Activated CD4-positive, CD25-positive, alpha-beta regulatory T cell treated with anti-CD3 and anti-CD28 coated beads, Interleukin-2, amount 50 U/mL, for 72 hours (primary cell): ENCODE results near the gene OR52M1.
"Not testable (repeated sequence)": the region's sequence is repeated elsewhere in the genome, so short reads cannot be mapped to it uniquely, and the experiment has no call there.

Experiments
- DNase-seq: peaks from one replicate; pipeline ENCODE4 v3.0.0; 2021

OR52M1 gene, protein sequence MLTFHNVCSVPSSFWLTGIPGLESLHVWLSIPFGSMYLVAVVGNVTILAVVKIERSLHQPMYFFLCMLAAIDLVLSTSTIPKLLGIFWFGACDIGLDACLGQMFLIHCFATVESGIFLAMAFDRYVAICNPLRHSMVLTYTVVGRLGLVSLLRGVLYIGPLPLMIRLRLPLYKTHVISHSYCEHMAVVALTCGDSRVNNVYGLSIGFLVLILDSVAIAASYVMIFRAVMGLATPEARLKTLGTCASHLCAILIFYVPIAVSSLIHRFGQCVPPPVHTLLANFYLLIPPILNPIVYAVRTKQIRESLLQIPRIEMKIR

DNA sequence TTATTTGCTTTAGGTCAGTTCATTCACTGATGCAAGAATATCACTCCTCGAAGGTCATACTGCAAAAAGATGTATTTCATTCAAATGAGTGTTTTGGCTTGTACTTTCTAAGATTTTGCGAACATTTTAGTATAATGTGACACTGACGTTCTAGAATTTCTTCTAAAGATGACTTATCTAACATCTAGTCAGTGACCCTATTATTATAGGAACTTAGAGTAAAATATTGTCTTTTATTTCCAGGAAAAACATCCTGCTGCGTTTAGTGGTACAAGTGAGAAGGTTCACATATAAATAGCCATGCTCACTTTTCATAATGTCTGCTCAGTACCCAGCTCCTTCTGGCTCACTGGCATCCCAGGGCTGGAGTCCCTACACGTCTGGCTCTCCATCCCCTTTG is at the start of gene OR52M1:
TSS of gene OR52M1 (plus strand) at position 301 of the 400 bp plus-strand sequence. CDS start at position 301, 0 bp downstream.
- no peak for DNase-seq

DNA sequence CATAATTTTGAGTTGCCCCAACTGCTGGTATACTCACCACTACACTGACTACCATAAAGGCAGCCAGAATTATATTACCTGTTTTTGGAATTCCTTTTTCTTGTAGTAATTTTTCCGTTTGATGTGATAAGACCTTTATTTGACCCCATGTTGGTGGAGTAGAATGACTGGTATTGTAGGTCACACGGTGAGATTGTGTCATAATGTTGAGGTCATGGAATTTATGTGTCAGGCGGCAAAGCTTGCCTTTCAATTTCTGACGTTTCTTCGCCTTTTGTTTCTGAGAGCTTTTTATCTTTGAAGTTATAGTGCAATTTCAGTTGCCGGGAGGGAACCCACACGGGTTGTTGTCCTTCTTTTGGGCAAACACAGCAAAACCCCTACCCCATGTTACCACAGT is 49.5 kb upstream of the OR52M1 start:
- DNase-seq = no peak

DNA sequence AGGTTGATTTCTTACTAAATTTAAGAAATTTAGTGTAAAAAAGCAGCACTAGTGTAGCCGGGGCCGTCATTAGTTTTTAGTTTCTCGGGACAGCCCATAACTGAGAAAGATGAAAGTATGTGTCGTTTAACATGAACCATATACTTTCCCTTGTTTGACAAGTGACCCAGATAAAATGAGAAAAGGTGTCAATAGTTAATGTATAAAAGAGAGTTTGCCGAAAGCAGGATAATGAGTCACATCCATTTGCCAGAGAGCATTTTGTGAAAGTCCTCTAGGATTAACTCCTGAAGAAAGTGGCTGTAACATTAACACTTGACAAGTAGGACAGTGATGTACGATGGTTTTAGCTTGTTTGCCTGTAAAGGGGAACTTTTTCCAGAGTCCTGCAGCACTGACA is 49.0 kb upstream of the OR52M1 start:
- no peak for DNase-seq

DNA sequence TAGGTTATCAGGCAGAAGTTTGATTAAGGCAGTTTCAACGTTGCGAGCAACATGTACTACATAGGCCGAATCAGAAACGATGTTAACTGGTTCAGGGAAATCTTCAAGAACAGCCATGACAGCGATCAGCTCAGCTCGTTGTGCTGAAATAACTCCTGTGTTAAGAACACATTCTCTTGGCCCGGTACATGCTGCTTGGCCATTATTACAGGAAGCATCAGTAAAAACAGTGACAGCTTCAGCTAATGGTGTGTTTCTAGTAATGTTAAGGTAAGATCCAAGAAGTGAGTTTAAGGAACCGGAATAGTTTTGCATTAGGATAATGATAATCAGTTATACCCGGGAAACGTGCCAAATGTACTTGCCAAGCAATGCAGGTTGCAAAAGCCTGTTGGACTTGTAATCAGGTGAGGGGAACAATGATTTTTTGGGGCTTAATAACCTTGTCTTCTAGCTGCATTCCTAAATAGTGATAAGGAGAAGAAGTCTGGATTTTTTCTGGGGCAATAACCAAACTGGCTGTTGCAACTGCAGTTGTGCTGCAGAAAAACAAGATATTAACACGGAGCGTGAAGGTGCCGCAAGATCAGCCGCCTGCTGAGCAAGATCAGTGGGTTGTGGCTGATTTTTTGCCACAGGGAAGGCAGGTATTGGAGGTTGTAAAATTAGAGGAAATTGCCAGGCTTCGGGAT is 48.3 kb upstream of the OR52M1 start:
- DNase-seq = no peak

DNA sequence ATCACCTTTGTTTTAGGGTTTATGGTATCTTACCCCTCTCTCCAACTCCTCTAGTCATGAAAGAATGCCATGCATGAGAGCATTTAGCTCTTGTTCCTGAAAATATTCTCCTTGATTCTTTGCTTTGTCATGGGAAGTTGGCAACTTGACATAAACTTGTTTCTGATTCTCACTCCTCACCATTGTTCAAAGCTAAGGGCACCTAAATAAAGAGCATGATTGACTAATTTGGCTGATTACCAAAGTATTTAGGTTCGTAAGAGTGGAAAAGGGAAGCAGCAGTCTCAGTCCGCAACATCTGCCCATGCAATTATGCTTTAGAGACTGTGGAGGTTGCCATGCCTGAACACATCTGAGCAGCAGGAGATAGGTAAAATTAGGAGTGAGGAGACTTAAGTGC is 36.1 kb upstream of the OR52M1 start:
- DNase-seq = no peak

DNA sequence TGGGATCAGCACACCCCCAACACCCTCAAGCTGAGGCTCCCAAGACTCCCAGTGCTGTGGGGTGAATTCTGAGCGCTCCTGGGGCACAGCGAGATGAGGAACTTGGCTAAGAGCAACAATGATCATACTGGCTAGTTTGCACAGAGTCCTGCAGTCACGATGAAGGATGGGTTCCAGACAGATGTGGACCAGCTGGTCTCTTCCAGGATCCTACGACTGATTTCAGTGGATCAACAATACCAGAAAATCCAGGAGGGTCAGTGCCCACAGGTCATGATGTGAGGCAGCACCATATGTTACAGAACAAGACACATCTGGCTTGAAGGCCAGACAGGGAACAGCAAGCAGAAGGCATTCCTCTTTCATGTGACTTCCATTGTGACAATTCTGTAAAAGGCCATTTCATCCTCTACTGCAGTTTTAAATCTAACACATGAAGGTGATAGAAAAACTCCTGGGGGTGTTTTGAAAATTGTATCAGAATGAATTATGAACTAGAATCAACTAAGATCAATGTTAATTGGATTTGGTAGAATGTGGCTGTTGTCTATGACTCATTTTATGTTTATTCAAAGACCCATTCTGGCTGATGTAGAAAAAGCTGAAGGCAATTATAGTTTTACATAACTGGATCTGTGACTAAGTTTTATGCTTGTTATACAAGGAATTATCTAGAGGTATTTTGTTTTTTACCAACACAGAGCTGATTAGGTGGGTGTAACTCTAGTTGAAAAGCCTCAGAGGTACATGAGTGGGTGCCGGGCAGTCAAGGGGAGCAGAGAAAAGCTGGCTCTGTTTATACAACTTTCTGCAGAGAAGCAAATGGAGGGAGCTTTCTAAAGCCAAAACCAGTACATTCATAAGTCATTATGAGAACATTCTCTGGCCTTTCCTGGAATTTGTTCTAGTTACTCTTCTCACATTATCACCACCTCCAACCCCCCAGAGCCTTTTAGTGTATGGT is 33.4 kb upstream of the OR52M1 start:
- no peak for DNase-seq

DNA sequence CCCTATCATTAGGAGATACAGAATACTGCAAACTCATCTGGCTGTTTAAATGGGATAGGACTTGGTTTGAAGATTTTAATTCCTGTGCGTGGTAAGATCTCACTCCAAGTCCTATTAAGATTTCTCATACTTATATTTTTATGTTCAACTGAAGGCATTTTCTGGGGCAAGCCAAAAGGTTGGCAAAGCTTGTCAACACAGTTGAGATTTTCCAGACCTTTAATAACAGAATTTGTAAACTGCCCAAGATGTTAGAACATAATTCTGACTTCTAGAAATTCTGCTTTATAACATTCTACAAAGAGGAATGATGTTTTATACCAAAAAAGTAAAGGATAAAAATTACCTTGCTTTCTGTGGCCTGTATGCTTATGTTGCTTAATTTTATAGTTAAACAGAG is 30.8 kb upstream of the OR52M1 start:
- DNase-seq = no peak

DNA sequence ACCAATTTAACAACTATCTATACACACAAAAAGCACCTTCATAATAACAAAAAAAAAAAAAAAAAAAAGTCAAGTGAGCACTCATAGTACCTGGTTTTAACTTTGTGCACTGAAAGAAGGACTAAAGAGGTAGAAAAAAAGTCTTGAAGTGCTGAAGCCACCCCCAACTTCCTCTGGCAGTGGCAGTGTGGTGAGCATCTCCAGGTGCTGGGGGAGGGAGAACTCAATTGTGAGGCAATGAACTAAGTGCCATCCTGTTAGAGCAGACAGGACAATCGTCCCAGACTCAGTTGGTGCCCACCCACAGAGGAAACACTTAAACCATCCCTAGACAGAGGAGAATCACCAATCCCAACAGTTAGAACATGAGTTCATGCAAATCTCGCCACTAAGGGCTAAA is 22.7 kb upstream of the OR52M1 start:
- no peak for DNase-seq

DNA sequence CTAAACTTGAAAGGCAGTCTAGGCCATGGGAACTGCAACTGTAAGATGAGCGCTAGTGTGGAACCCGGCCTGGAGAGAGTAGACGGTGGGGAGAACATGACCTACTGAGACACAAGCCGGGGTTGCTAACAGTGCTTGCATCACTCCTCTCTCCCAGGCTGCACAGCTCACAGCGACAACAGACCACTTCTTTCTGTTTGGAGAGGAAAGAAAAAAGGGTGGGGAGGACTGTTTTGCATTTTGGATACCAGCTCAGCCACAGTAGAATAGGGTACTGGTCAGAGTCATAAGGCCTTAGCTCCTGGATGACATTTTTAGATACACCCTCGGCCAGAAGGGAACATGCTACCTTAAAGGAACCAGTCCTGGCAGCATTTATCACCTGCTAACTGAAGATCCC is 22.2 kb upstream of the OR52M1 start:
- DNase-seq = no peak

DNA sequence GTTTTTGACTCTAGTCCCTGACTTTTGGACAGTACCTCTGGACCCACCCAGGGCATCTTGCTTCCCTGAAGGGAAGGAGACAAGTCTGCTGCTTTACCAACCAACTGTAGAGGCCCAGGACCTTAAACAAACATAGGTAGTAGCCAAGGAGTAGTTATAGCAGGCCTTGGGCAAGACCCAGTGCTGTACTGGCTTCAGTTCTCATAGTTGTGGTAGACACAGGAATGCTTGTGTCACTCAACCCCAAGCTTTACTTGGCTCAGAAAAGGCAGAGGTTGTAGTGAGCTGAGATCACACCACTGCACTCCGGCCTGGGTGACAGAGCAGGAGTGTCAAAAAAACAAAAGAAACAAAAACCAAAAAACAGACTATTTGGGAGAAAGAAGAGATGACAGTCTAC is 21.3 kb upstream of the OR52M1 start:
- DNase-seq = no peak

DNA sequence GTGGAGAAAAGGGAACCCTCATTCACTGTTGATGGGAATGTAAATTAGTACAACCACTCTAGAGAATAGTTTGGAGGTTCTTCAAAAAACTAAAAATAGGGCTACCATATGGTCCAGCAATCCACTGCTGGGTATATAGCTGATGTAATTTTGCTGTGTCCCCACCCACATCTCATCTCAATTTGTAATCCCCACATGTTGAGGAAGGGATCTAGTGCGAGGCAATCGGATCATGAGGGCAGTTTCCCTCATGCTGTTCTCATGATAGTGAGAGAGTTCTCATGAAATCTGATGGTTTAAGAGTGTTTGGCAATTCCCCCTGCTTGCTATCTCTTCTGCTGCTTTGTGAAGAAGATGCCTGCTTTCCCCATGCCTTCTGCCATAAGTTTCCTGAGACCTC is 17.1 kb upstream of the OR52M1 start:
- DNase-seq = no peak

DNA sequence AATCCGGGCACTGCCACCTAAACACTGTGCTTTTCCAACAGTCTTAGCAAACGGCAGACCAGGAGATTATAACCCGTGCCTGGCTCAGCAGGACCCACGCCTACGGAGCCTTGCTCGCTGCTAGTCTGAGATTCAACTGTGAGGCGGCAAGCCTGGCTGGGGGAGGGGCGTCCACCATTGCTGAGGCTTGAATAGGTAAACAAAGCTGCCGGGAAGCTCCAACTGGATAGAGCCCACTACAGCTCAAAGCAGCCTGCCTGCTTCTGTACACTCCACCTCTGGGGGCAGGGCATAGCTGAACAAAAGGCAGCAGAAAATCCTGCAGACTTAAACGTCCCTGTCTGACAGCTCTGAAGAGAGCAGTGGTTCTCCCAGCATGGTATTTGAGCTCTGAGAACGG is 13.3 kb upstream of the OR52M1 start:
- not testable (repeated sequence) for DNase-seq

DNA sequence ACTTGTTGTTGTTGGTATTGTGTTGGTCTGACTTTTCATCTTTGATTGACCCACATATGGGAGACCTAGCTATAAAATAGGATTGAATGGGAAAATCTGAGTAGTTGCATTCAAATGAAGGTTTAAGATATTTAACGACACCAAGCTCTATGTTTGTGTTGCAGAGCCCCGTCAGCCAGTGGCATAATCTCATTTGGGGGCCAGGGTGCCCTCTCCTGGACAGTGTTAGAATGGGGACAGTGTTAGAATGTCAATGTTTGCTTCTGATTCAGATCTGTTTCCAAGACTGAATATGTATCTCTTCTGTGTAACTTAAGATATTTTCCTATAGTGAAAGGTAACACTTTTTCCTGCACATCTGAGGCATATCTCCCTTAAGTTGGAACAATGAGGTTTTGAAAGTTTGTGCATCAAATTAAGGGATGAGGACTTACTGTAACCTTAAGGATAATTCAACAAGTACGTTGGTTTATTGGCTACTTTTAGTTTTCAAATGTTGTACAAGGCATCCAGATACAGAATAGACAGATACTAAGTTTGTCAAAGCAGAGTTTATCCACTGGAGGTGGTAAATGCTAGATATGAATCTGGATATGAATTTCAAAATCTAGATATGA is 5.3 kb upstream of the OR52M1 start:
- DNase-seq = peak; percentile 56

DNA sequence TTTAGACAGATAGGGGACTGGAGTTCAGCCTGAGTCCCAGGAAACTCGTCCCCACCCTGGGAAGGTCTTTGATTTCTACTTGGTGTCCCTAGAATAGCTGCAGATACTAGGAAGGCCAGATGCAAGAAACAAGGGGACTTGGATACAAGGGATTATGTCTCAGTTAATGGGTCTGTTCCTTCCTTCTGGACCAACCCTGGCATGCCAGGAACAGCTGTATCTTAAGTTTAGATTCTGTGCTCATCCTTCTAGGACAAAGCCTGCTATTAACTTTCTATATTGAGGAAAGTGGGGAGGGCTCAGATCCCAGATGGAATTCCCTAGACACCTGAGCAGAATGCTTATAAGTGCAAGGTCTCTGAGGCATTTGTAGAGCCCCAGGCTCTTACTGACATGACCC is 3.9 kb upstream of the OR52M1 start:
- no peak for DNase-seq

DNA sequence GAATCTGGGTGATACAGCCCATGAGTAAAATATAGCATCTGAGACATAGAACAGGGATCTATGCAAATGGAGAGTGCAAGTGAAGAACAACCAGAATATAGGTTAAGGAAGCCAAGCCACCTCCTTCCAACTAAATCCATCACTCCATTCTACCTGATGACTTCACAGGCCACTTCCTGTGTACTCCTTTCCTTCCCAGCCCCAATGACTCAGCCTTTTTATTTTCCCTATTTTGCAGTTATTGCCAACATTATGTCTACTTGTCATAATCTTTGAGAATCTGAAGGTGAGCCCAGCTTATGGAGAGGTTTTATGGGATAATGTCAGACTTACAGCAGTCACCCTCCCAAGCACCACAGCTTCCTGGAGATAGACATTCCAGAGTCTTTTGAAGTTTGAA is 1.4 kb upstream of the OR52M1 start:
- DNase-seq = no peak

DNA sequence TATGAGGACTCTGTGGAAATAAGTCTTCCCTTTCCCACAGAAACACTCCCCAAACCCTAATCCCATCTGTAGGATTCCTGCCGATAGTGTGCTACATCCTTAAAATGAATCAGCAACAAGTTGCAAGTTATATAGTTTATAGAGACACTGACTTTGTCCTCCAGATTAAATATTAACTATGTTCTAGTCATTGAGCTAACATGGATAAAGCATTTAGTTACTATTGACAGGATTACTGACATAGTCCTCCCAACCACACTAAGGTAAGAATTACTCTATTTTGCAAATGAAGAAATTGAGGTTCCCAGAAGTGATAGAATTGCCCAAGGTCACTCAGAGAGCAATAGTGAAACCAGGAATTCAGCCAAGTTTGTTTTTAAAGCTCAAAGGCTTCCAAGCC is 1.9 kb downstream of the OR52M1 start:
- DNase-seq = no peak

DNA sequence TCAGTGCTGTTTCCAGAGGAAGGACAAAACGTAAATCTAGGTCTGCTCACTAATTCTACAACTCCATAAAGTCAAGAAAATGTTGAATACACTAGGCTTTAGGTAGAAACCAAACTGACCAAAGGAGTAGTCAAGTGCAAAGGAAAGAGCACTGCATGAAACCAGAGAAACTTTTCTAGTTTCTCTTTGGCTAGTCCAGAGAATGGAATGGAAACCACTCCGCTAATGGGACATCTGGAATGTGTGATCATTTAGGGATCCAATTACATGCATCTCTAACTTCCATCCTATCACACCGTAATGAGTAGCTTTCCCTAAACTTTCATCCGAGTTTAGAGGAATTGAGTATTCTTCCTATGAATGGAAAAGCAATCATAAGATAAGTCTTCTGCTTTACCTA is 2.4 kb downstream of the OR52M1 start:
- no peak for DNase-seq

DNA sequence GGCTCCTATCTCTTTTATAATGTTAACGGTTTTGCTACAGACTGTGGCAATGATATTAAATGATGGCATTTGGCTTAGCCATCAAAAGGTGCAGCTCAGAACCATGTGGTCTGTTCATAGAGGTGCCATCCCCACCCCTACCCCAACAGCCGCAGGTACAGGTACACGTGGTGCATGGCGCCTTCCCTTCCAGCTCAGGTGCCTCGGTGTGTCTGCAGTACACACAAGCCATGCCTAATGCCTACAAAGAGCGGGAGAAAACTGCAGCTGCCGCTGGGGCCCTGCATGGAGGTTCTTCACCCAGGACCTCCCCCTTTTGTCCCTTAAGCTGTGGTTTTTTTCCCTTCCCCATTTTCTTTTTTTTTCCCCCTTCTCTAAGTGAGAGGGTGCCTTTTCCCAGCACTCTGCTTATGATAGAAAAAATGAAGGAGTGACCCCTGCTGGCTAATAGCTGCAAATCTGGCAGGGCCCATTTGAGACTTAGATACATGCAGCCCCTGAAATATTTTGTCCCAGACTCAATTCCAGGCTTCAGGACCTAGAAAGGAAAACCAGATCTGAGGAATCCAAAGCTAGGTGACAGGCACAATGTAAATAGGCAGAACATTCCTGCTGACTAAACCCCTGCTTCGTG is 6.5 kb downstream of the OR52M1 start:
- no peak for DNase-seq

DNA sequence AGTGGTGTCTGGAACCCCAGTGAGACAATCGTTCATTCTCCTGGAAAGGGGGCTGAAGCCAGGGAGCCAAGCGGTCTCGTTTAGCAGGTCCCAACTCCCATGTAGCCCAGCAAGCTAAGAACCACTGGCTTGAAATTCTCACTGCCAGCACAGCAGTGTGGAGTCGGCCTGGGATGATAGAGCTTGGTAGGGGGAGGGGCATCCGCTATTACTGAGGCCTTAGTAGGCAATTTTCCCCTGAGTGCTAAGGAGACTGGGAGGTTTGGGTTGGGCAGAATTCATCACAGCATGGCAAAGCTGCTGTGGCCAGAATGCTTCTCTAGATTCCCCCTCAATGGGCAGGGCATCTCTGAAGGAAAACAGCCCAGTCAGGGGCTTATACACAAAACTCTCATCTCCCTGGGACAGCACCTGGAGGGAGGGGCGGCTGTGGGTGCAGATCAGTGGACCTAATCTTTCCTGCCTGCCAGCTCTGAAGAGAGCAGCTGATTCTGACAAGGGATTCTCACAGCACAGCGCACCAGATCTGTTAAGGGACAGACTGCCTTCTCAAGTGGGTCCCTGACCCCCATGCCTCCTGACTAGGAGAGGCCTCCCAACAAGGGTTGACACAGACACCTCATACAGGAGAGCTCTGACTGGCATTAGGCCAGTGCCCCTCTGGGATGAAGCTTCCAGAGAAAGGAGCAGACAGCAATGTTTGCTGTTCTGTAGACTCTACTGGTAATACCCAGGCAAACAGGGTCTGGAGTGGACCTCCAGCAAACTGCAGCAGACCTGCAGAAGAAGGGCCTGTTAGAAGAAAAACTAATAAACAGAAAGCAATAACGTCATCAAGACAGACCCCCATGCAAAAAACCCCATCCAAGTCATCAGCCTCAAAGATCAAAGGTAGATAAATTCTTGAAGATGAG is 14.8 kb downstream of the OR52M1 start:
- no peak for DNase-seq

DNA sequence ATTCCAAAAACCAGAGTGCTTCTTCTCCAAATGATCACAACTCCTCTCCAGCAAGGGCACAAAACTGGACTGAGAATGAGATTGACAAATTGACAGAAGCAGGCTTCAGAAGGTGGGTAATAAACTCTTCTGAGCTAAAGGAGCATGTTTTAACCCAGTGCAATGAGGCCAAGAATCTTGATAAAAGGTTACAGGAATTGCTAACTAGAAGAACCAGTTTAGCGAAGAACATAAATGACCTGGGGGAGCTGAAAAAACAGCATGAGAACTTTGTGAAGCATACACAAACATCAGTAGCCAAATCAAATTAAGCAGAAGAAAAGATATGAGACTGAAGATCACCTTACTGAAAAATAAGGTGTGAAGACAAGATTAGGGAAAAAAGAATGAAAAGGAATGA is 15.5 kb downstream of the OR52M1 start:
- DNase-seq = no peak

DNA sequence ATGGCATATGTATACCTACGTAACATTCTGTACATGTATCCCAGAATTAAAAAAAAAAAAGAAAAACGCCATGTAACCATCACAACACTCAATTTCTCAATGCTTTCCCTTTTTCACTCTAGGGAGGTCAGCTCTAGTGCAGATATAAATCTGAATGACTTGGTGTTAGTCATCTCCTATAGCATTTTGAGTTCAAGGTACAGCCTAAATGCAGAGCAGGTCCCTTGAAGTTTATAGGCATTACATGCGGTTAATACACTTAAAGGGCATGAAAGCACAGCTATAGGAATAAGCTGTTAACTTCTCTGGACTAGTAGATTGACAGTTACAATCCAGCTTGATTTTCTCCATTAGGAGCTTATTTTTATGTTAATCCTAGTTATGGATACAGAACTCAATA is 20.4 kb downstream of the OR52M1 start:
- DNase-seq = no peak

DNA sequence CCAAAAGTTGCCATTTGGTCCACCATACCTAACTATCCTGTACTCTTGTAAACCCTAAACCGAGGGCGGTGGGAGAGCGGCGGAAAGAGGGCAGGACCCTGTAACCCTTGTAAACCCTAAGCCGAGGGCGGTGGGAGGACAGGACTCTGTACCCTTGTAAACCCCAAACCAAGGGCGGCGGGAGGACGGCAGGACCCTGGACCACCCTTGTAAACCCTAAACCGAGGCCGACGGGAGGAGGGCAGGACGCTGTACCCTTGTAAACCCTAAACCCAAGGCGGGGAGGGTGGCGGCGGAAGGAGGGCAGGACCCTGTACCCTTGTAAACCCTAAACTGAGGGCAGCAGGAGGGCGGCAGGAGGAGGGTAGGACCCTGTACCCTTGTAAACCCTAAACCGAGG is 24.1 kb downstream of the OR52M1 start:
- no peak for DNase-seq
